ENCODE data around the gene COMMD10.

Gene COMMD10

GRCh38 chr5:116159006-116159405 is 74.2 kb downstream of the COMMD10 start:
- Histone ChIP-seq H3K4me2 (ENCODE audit: low read length, poor library complexity, severe bottlenecking) (no peak overlapping the region), H3K23ac (ENCODE audit: low read length in 2 of 2) (no peak overlapping the region), H3K4ac (ENCODE audit: low read depth in 1 of 2, low read length in 2 of 2) (no peak overlapping the region), H4K91ac (ENCODE audit: low read length) (no peak overlapping the region), H3K4me1 (ENCODE audit: control insufficient read depth, insufficient read depth, low read depth, low read length) (no peaks in the 10 kb centered on the region), H3K9ac (ENCODE audit: low read length) (no peak overlapping the region), H3K79me1 (replicated peaks; ENCODE audit: low read length, poor library complexity, severe bottlenecking) (peaks cover 6% of the 10 kb centered on the region), H3K27ac (ENCODE audit: low read length, poor library complexity, severe bottlenecking) (no peak overlapping the region), H2BK12ac (ENCODE audit: low read length in 2 of 2) (no peak overlapping the region), H3K36me3 (ENCODE audit: control insufficient read depth in 1 of 2, insufficient read depth in 2 of 2, low read depth in 1 of 2, low read length in 2 of 2) (no peaks in the 10 kb centered on the region), H2AK5ac (ENCODE audit: low read length, severe bottlenecking) (no peak overlapping the region), H3K27me3 (ENCODE audit: control insufficient read depth in 1 of 2, insufficient read depth in 1 of 2, low read length in 2 of 2) (no peaks in the 10 kb centered on the region), H2AFZ (ENCODE audit: low read depth, low read length) (no peak overlapping the region), H3K4me3 (ENCODE audit: insufficient read depth in 1 of 2, low read depth in 1 of 2, low read length in 2 of 2) (no peak overlapping the region), H2BK15ac (ENCODE audit: low read depth, poor library complexity, severe bottlenecking) (no peak overlapping the region), H2BK120ac (ENCODE audit: low read depth, low read length) (no peak overlapping the region), H3K14ac (ENCODE audit: low read length in 2 of 2) (no peak overlapping the region), H3K18ac (ENCODE audit: low read depth in 1 of 2, low read length in 2 of 2) (no peak overlapping the region), H2BK5ac (ENCODE audit: low read depth, low read length, poor library complexity, severe bottlenecking) (no peak overlapping the region), H3K9me3 (ENCODE audit: control insufficient read depth, low read length) (no peaks in the 10 kb centered on the region), H4K8ac (ENCODE audit: low read length) (no peak overlapping the region)
- DNase-seq, result no peak

DNA sequence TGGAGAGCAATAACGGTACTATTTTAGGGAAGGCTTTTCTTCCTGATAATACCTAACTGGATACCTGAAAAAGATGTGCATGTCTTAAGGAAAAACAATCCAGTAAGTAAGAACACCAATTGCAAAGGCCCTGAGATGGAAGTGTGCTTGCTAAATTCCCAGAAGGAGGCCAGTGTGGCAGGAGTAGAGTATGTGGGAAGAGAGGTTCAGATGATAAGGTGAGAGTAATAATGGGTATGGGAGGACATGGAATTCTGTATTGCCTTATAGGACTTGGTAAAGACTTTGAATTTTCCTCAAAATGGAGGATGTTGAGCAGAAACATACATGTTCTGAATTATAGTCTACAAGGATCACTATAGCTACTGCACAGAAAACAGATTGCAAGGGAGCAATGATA is 89.3 kb downstream of the COMMD10 start:
- H3K18ac ChIP-seq (ENCODE audit: low read depth in 1 of 2, low read length in 2 of 2), result no peak overlapping the region
- no peak overlapping the region for H3K9ac ChIP-seq (ENCODE audit: low read length)
- H3K79me1 ChIP-seq (replicated peaks; ENCODE audit: low read length, poor library complexity, severe bottlenecking), result no peaks in the 10 kb centered on the region
- H3K14ac ChIP-seq (ENCODE audit: low read length in 2 of 2), result no peak overlapping the region
- no peak overlapping the region for H3K4ac ChIP-seq (ENCODE audit: low read depth in 1 of 2, low read length in 2 of 2)
- H2BK12ac ChIP-seq (ENCODE audit: low read length in 2 of 2), result no peak overlapping the region
- no peak overlapping the region for H2BK5ac ChIP-seq (ENCODE audit: low read depth, low read length, poor library complexity, severe bottlenecking)
- no peaks in the 10 kb centered on the region for H3K27me3 ChIP-seq (ENCODE audit: control insufficient read depth in 1 of 2, insufficient read depth in 1 of 2, low read length in 2 of 2)
- H3K36me3 ChIP-seq (ENCODE audit: control insufficient read depth in 1 of 2, insufficient read depth in 2 of 2, low read depth in 1 of 2, low read length in 2 of 2), result no peaks in the 10 kb centered on the region
- H3K4me3 ChIP-seq (ENCODE audit: insufficient read depth in 1 of 2, low read depth in 1 of 2, low read length in 2 of 2), result no peak overlapping the region
- H4K91ac ChIP-seq (ENCODE audit: low read length), result no peak overlapping the region
- no peak overlapping the region for H2BK120ac ChIP-seq (ENCODE audit: low read depth, low read length)
- no peak for DNase-seq
- H4K8ac ChIP-seq (ENCODE audit: low read length), result no peak overlapping the region
- no peak overlapping the region for H3K4me2 ChIP-seq (ENCODE audit: low read length, poor library complexity, severe bottlenecking)
- H2AFZ ChIP-seq (ENCODE audit: low read depth, low read length), result no peak overlapping the region
- H3K9me3 ChIP-seq (ENCODE audit: control insufficient read depth, low read length), result peaks cover 10% of the 10 kb centered on the region
- 100% methylated on average over 1 of the region's 1 CpG for WGBS
- H2AK5ac ChIP-seq (ENCODE audit: low read length, severe bottlenecking), result no peak overlapping the region
- no peak overlapping the region for H3K23ac ChIP-seq (ENCODE audit: low read length in 2 of 2)
- H2BK15ac ChIP-seq (ENCODE audit: low read depth, poor library complexity, severe bottlenecking), result no peak overlapping the region
- H3K4me1 ChIP-seq (ENCODE audit: control insufficient read depth, insufficient read depth, low read depth, low read length), result peaks cover 1% of the 10 kb centered on the region
- H3K27ac ChIP-seq (ENCODE audit: low read length, poor library complexity, severe bottlenecking), result no peak overlapping the region

- DNase-seq, result no peak
- Histone ChIP-seq H3K36me3 (ENCODE audit: control insufficient read depth in 1 of 2, insufficient read depth in 2 of 2, low read depth in 1 of 2, low read length in 2 of 2) (no peaks in the 10 kb centered on the region), H3K4me2 (ENCODE audit: low read length, poor library complexity, severe bottlenecking) (no peak overlapping the region), H3K4me3 (ENCODE audit: insufficient read depth in 1 of 2, low read depth in 1 of 2, low read length in 2 of 2) (no peak overlapping the region), H3K9me3 (ENCODE audit: control insufficient read depth, low read length) (peaks cover 10% of the 10 kb centered on the region), H4K91ac (ENCODE audit: low read length) (no peak overlapping the region), H2AK5ac (ENCODE audit: low read length, severe bottlenecking) (no peak overlapping the region), H3K79me1 (replicated peaks; ENCODE audit: low read length, poor library complexity, severe bottlenecking) (no peaks in the 10 kb centered on the region), H4K8ac (ENCODE audit: low read length) (no peak overlapping the region), H3K23ac (ENCODE audit: low read length in 2 of 2) (no peak overlapping the region), H3K27me3 (ENCODE audit: control insufficient read depth in 1 of 2, insufficient read depth in 1 of 2, low read length in 2 of 2) (no peaks in the 10 kb centered on the region), H2BK12ac (ENCODE audit: low read length in 2 of 2) (no peak overlapping the region), H2BK5ac (ENCODE audit: low read depth, low read length, poor library complexity, severe bottlenecking) (no peak overlapping the region), H3K14ac (ENCODE audit: low read length in 2 of 2) (no peak overlapping the region), H3K4me1 (ENCODE audit: control insufficient read depth, insufficient read depth, low read depth, low read length) (peaks cover 1% of the 10 kb centered on the region), H3K4ac (ENCODE audit: low read depth in 1 of 2, low read length in 2 of 2) (no peak overlapping the region), H2AFZ (ENCODE audit: low read depth, low read length) (no peak overlapping the region), H3K18ac (ENCODE audit: low read depth in 1 of 2, low read length in 2 of 2) (no peak overlapping the region), H2BK120ac (ENCODE audit: low read depth, low read length) (no peak overlapping the region), H3K27ac (ENCODE audit: low read length, poor library complexity, severe bottlenecking) (no peak overlapping the region), H2BK15ac (ENCODE audit: low read depth, poor library complexity, severe bottlenecking) (no peak overlapping the region), H3K9ac (ENCODE audit: low read length) (no peak overlapping the region)
- 74% methylated on average over 5 of the region's 6 CpGs for WGBS
Measured at GRCh38 chr5:116176121-116176520, 91.3 kb downstream of the COMMD10 start.

- H3K4me3 ChIP-seq (ENCODE audit: insufficient read depth in 1 of 2, low read depth in 1 of 2, low read length in 2 of 2), result no peak overlapping the region
- no peak overlapping the region for H2BK5ac ChIP-seq (ENCODE audit: low read depth, low read length, poor library complexity, severe bottlenecking)
- H3K14ac ChIP-seq (ENCODE audit: low read length in 2 of 2), result no peak overlapping the region
- H3K9me3 ChIP-seq (ENCODE audit: control insufficient read depth, low read length), result peaks cover 5% of the 10 kb centered on the region
- H4K91ac ChIP-seq (ENCODE audit: low read length), result no peak overlapping the region
- H2AK5ac ChIP-seq (ENCODE audit: low read length, severe bottlenecking), result no peak overlapping the region
- H2BK15ac ChIP-seq (ENCODE audit: low read depth, poor library complexity, severe bottlenecking), result no peak overlapping the region
- H3K4ac ChIP-seq (ENCODE audit: low read depth in 1 of 2, low read length in 2 of 2), result no peak overlapping the region
- no peak overlapping the region for H2BK12ac ChIP-seq (ENCODE audit: low read length in 2 of 2)
- no peak for DNase-seq
- no peaks in the 10 kb centered on the region for H3K79me1 ChIP-seq (replicated peaks; ENCODE audit: low read length, poor library complexity, severe bottlenecking)
- H2AFZ ChIP-seq (ENCODE audit: low read depth, low read length), result no peak overlapping the region
- no peak overlapping the region for H2BK120ac ChIP-seq (ENCODE audit: low read depth, low read length)
- H3K36me3 ChIP-seq (ENCODE audit: control insufficient read depth in 1 of 2, insufficient read depth in 2 of 2, low read depth in 1 of 2, low read length in 2 of 2), result no peaks in the 10 kb centered on the region
- no peak overlapping the region for H4K8ac ChIP-seq (ENCODE audit: low read length)
- no peak overlapping the region for H3K4me2 ChIP-seq (ENCODE audit: low read length, poor library complexity, severe bottlenecking)
- no peaks in the 10 kb centered on the region for H3K27me3 ChIP-seq (ENCODE audit: control insufficient read depth in 1 of 2, insufficient read depth in 1 of 2, low read length in 2 of 2)
- no peak overlapping the region for H3K9ac ChIP-seq (ENCODE audit: low read length)
- no peak overlapping the region for H3K27ac ChIP-seq (ENCODE audit: low read length, poor library complexity, severe bottlenecking)
- no peak overlapping the region for H3K23ac ChIP-seq (ENCODE audit: low read length in 2 of 2)
- 90% methylated on average over 1 of the region's 4 CpGs for WGBS
- peaks cover 1% of the 10 kb centered on the region for H3K4me1 ChIP-seq (ENCODE audit: control insufficient read depth, insufficient read depth, low read depth, low read length)
- H3K18ac ChIP-seq (ENCODE audit: low read depth in 1 of 2, low read length in 2 of 2), result no peak overlapping the region
Measured at GRCh38 chr5:116178925-116179324, 94.1 kb downstream of the COMMD10 start.
